ENCODE measurements around the gene RALGPS1.

Gene RALGPS1

DNA sequence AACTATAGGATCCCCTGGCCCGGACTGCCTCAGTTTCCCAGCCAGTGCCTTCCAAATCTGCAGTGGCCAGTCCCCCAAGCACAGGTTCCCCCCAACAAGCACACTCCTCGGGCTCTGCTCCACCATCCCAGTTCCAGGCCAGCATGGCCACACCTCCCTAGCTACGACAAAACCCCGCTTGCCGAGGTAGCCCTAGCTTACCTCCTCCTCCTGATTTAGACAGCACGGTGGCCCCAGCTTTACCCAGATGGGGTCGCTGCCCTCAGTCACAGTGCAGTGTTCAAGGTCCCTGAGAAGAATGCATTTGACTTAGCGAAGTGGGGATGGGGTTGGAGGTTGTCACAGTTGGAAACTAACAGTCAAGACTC is 309.2 kb downstream of the RALGPS1 start:
- DNase-seq (no peak), ATAC-seq (no peak)
- H3K27ac Mint-ChIP-seq: no peak overlapping the region
- H3K4me1 Mint-ChIP-seq: peaks cover 23% of the 10 kb centered on the region
- H3K27me3 Mint-ChIP-seq: peaks cover 15% of the 10 kb centered on the region
- peak overlapping the region; percentile 77 for H3K4me3 Mint-ChIP-seq
- H3K36me3 Mint-ChIP-seq (ENCODE audit: low read depth): no peaks in the 10 kb centered on the region
- H3K9me3 Mint-ChIP-seq: no peaks in the 10 kb centered on the region

DNA sequence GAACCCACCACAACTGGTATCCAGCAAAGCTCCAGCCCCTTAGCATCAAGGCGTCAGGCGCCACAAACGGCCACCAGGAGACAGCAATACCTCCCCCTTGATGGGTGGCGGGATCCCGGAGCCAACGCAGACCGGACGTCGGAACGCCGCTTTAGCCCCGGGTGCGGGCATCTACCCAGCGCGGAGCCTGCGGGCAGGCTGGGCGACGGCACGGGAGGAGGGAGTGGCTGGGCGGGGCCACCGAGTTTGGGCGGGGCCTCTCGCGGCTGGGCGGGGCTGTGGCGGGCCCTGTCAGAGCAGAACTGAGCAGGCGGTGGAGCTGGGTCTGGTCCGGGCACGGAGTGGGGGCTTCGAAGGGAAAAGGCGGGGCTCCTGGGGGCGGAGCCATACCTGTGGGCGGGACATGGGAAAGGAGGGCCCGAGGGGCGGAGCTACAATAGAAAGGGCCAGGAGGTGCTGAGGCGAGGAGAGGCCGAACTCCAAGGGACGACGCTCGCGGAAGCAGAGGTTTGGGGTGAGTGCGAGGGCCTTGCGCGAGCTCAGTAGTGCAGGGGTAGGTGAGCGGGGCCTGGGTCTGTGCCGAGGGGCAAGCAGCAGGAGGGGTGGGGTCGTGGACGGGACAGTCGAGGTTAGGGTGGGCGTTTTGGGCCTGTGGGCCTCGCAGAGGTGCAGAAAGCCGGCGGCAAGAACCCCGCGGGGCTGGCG is 309.7 kb downstream of the RALGPS1 start:
- DNase-seq (peak; percentile 85), ATAC-seq (peak; percentile 74)
- Mint-ChIP-seq H3K4me1 (peaks cover 23% of the 10 kb centered on the region), H3K4me3 (peak overlapping the region; percentile 77), H3K9me3 (no peaks in the 10 kb centered on the region), H3K27me3 (peaks cover 17% of the 10 kb centered on the region), H3K27ac (peak overlapping the region; percentile 52), H3K36me3 (ENCODE audit: low read depth) (no peaks in the 10 kb centered on the region)

DNA sequence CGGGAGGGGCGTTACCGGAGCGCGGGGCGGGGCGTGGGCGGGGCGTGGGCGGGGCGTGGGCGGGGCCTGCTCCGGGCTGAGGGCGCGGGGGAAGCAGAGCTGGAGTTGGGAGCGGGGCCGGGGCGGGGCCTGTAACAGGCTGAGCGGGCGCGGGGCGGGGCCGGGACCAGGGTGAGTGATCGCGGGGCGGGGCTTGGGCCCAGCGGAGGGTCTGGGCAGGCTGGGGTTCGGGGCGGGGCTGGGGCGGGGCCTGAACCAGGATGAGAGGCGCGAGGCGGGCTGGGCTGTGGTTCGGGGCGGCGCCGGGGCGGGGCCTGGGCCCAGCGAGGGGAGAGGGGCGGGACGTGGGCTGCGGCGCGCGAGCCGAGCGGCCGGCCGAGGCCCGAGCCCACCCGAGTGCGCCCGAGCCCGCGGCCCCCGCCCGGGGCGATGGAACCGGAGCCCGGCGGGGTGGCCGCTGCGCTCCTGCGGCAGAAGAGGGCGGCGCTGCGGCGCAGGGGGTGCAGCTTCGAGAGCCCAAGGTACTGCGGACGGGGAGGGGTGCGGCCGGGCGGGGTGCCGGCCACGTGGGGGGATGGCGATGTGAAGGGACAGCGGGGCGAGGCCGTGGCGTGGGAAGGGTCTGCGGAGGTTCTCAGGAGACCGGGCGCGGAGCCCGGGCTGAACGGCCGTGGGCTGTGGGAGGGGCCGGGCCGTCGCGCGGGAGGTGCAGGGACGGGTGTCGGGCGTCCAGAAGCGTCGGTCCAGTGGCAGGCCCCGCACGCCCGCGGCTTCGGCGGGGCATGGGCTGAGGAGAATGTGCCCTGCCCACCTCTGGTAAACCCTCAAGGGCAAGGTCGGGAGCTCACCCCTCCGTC is 310.5 kb downstream of the RALGPS1 start:
- Mint-ChIP-seq H3K27me3 (peaks cover 20% of the 10 kb centered on the region), H3K27ac (no peak overlapping the region), H3K4me3 (peak overlapping the region; percentile 77), H3K4me1 (peaks cover 23% of the 10 kb centered on the region), H3K9me3 (no peaks in the 10 kb centered on the region), H3K36me3 (ENCODE audit: low read depth) (no peaks in the 10 kb centered on the region)
- peak; percentile 76 for ATAC-seq
- DNase-seq: peak; percentile 94

DNA sequence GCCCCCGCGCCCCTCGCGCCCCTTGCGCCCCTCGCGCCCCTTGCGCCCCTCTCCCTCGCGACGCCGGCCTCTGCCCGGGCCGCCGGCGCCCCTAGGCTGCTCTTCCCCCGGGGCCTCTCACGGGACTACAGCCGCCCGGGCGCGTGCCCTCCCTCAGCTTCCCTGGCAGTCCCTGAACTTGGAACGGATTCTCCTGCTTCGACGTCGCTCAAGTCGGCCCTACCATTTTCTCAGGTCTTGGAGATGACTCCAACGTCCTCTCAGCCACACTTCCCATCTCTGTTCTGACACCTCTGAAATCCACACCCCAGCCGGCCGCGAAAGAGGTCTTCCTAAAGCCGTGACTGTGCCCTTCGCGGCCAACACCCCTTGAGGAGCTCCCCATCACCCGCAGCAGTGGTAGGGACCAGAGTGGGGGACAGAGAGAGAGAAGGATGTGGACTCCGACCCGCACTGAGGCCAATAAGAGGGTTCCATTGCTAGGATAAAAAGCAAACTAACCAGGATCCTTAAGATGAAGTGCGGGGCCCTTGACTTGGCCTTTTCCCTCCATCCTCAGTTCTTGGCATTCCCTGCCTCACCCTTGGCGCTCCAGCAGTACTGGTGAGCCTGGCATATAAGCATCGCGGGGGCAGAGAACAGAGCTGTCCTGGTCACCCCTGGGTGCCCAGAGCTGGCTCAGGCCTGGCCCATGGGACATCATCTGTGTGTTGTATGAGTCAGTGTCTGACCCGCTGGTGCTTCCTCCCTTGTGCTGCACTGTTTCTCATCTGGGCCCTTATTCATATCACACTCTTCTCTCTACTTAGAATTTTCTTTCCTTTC is 311.4 kb downstream of the RALGPS1 start:
- DNase-seq: no peak
- Mint-ChIP-seq H3K9me3 (no peaks in the 10 kb centered on the region), H3K27me3 (peaks cover 20% of the 10 kb centered on the region), H3K27ac (no peak overlapping the region), H3K36me3 (ENCODE audit: low read depth) (no peaks in the 10 kb centered on the region), H3K4me3 (peak overlapping the region; percentile 80), H3K4me1 (peaks cover 23% of the 10 kb centered on the region)
- no peak for ATAC-seq

DNA sequence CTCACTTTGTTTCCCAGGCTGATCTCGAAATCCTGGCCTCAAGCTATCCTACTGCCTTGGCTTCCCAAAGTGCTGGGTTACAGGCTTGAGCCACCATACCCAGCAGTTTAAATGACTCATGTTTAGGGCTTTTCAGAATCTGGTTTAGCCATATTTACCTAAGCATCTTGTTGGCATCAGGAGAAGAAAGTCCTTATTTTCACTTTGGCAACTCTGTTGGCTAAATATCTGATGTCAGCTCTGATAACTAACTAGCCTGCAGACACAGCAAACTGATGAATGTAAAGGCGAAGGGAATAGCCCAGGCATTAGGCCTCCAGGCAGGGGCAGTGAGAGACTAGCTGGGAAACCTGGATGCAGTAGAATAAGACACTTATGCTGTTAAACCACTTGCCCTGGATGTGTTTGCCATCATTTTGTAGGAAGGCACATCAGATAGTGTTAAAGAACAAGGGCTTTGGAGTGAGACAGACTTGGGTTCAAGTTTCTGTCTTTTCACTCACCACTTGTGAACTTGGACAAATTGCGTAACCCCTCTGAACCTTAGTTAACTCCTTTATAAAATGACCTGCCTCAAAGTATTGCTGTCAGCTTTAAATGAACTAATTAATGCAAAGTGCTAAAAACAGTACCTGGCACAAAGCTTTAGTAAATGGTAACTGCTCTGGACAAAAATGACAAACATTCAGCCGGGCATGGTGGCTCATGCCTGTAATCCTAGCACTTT is 315.3 kb downstream of the RALGPS1 start:
- Mint-ChIP-seq H3K27ac (no peak overlapping the region), H3K36me3 (ENCODE audit: low read depth) (no peaks in the 10 kb centered on the region), H3K4me3 (no peak overlapping the region), H3K9me3 (no peaks in the 10 kb centered on the region), H3K4me1 (peaks cover 6% of the 10 kb centered on the region), H3K27me3 (peaks cover 16% of the 10 kb centered on the region)
- ATAC-seq (no peak), DNase-seq (no peak)

DNA sequence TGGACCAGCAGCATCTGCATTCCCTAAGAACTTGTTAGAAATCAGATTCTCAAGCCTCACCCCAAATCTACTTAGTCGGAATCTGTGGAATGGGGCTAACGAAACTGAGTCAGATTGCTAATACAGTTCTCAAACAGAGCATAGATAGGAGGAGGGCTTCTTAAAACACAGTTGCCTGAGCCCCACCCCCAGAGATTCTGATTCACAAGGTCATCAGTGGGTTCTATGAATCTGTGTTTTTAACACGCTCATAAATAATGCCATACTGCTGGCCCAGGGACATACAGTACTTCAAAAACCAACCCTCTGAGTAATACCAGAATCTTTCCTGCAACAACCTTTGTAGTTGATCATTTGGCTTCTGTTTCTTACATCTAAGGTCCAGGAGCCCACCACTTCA is 317.1 kb downstream of the RALGPS1 start:
- Mint-ChIP-seq H3K4me1 (no peaks in the 10 kb centered on the region), H3K36me3 (ENCODE audit: low read depth) (no peaks in the 10 kb centered on the region), H3K9me3 (no peaks in the 10 kb centered on the region), H3K27ac (no peak overlapping the region), H3K27me3 (peaks cover 8% of the 10 kb centered on the region), H3K4me3 (no peak overlapping the region)
- ATAC-seq: no peak
- DNase-seq: no peak

DNA sequence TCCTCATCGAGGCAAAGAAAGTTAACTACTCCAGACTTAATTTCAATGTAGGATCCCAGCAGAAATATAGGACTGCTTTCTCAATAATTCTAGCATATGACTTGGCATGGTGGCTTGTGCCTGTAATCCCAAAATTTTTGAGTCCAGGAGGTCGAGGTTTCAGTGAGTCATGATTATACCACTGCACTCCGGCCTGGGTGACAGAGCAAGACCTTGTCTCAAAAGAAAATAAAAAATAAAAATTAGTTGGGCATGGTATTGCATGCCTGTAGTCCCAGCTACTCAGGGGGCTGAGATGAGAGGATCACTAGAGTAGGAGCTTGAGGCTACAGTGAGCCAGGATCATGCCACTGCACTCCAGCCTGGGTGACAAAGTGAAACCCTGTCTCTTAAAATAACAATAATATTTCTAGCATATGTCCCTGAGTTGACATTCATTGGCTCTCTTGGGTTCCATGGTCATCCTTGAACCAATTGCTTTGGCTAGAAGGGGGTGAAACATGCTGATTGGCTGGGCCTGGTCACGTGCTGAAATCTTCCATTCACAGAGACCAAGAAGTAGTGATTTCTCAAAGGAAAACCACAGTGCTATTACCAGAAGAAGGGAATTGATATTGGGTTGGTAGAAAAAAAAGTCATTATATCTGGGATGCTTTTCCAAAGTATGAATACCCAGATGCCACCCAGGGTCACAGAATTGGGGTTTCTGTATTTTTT is 318.4 kb downstream of the RALGPS1 start:
- H3K27me3 Mint-ChIP-seq: peaks cover 10% of the 10 kb centered on the region

DNA sequence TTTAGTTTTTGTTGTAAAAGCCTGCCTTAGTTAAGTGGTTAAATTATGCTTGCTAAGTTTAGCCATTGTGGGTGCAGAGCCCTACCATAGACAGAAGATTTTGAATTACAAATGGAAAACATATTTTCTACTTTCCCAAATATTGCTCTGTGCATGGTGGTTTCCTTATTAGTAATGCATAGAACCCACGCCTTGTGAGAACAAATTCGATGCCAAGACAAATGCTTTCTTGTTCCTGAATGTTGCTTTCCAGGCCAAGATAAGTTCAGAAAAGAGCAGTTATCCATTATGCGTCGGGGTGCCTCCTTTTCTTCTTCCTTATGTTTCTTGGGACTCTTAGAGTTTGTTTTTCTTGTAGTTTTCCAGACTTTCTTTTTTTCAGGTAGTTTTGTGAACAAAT is 319.0 kb downstream of the RALGPS1 start:
- ATAC-seq (no peak), DNase-seq (no peak)
- H3K9me3 Mint-ChIP-seq: no peaks in the 10 kb centered on the region
- H3K27me3 Mint-ChIP-seq: peaks cover 10% of the 10 kb centered on the region
- no peaks in the 10 kb centered on the region for H3K36me3 Mint-ChIP-seq (ENCODE audit: low read depth)
- H3K4me1 Mint-ChIP-seq: no peaks in the 10 kb centered on the region
- no peak overlapping the region for H3K27ac Mint-ChIP-seq
- H3K4me3 Mint-ChIP-seq: no peak overlapping the region

More for the DNA sequence above, 318.4 kb downstream of the RALGPS1 start:
- ATAC-seq (no peak), DNase-seq (no peak)
- Mint-ChIP-seq H3K27ac (no peak overlapping the region), H3K9me3 (no peaks in the 10 kb centered on the region), H3K4me3 (no peak overlapping the region), H3K4me1 (no peaks in the 10 kb centered on the region), H3K36me3 (ENCODE audit: low read depth) (no peaks in the 10 kb centered on the region)

DNA sequence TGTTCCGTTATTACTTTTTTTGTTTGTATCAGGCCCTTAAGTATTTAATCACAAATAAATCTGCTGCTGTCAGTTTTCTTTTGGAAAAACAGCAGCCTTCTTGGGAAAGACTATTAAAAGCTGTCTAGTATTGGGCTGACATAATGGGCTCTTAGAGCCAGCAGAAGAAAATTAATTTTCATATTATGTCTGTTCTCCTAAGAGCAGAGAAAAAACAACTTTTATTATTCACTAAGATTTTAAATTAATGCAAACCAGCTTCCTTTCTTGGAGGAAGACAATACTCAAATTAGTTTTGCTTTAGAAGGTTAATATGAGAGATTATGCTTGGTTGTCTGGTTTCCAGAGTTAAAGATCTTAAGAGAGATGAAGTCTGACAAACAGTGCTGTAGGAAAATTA is 319.4 kb downstream of the RALGPS1 start:
- H3K4me1 Mint-ChIP-seq: no peaks in the 10 kb centered on the region
- H3K27me3 Mint-ChIP-seq: peaks cover 10% of the 10 kb centered on the region
- H3K9me3 Mint-ChIP-seq: no peaks in the 10 kb centered on the region
- no peak overlapping the region for H3K27ac Mint-ChIP-seq
- no peak for DNase-seq
- no peak for ATAC-seq
- H3K4me3 Mint-ChIP-seq: no peak overlapping the region
- H3K36me3 Mint-ChIP-seq (ENCODE audit: low read depth): no peaks in the 10 kb centered on the region

DNA sequence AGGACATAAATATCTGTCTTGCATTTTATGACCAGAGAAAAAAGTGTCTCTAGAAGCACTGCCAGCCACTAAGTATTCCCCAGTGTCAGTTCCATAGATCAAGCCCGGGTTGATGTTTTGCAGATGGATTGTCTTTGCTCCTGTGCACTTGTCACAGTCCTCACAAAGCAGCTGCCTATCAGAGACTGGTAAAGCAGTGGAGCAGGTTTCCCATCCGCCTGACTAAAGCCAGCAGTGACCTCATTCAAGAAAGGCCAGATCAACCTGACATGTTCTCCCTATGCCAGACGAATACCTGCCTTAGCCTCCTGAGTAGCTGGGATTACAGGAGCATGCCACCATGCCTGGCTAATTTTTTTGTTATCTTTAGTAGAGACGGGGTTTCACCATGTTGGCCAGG is 323.2 kb downstream of the RALGPS1 start:
- no peak overlapping the region for H3K27ac Mint-ChIP-seq
- peaks cover 5% of the 10 kb centered on the region for H3K27me3 Mint-ChIP-seq

DNA sequence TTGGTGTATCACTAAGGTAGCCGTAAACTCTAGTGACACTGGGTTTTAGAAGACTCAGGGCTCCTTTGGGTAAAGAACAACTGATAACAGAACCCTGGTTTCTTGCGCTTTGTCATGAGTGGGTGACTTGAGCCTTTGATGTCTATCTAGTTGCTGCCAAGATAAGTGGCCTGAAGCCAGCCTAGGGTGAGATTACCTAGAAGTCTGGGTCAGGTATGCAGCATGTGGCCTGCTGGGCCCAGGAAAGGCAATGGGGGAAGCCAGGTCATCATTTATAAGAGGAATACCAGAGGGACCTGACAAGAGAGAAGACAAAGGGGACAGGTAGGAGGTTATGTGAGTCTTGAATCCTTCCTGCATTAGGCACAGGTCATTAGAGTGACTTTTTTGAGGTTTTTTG is 326.8 kb downstream of the RALGPS1 start:
- ATAC-seq (no peak), DNase-seq (no peak)
- Mint-ChIP-seq H3K4me1 (peaks cover 11% of the 10 kb centered on the region), H3K9me3 (no peaks in the 10 kb centered on the region), H3K36me3 (ENCODE audit: low read depth) (no peaks in the 10 kb centered on the region), H3K27ac (no peak overlapping the region), H3K4me3 (no peak overlapping the region), H3K27me3 (peaks cover 5% of the 10 kb centered on the region)

More for the DNA sequence above, 323.2 kb downstream of the RALGPS1 start:
- H3K4me3 Mint-ChIP-seq: no peak overlapping the region
- H3K36me3 Mint-ChIP-seq (ENCODE audit: low read depth): no peaks in the 10 kb centered on the region
- DNase-seq: no peak
- no peaks in the 10 kb centered on the region for H3K4me1 Mint-ChIP-seq
- ATAC-seq: no peak
- no peaks in the 10 kb centered on the region for H3K9me3 Mint-ChIP-seq

DNA sequence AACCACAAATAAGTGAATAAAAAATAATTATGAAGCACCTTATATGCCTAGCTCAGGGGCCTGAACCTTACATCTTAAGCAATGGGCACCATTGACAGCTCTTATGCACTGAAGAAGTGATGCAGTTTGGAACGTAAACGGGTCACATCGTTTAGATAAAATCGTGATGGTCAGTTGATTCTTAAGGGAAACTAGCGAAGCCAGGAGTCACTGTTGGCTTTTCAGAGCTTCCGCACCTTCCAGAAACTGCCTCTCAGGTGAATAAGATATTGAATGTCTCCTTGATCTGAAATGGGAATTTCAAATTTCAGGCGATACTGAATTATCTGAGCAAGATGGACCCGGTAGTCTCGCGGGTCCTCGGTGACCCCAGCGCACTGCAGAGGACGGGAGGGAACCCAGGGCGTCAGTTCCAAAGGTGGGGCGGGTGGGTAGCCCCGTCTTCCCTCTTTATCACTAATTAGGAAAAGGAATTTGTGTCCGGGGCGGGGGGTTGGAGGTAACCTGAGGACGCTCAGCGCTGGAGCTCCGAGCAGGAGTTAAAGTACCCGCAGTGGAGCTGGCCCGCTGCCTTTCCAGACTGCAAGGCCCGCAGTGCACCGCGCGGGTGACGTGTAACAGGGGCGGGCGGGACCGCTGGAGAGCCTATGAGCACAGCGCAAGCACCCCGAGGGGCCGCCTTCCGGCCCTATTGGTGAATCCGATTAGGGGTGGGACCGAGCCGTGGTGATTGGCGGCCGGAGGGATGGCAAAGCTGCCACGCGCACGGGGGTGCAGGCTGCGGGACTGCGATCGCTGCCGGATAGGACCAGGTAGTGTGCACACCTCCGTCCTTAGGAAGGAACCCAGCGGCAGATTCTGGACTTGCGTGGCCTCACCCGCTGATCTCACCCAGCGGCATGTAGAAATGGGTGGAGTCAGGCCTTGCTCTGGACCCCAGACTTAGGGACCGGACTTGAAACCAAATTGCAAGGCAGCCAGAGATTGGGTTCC is 330.3 kb downstream of the RALGPS1 start:
- Mint-ChIP-seq H3K27ac (peak overlapping the region; percentile 32), H3K27me3 (peaks cover 7% of the 10 kb centered on the region), H3K9me3 (no peaks in the 10 kb centered on the region), H3K4me1 (peaks cover 11% of the 10 kb centered on the region), H3K36me3 (ENCODE audit: low read depth) (no peaks in the 10 kb centered on the region), H3K4me3 (peak overlapping the region; percentile 84)
- DNase-seq (peak; percentile 96), ATAC-seq (peak; percentile 100)

Data from activated naive CD8-positive, alpha-beta T cell treated with anti-CD3 and anti-CD28 coated beads, Interleukin-2, amount 50 U/mL, for 24 hours (primary cell).